Kidney (tissue), 14 donors: ENCODE data around the gene AIFM3. TPM values are rescaled to one million over a fixed set of nuclear protein-coding genes. Genes with fewer than 3 reads are reported as not detected.

ENCODE experiments used
- DNase-seq, 5 donors: peaks; one replicate each; pipeline ENCODE4 v3.0.0-alpha.2; 2013 to 2020
- FAIRE-seq: peaks from 2 replicates; lab custom pipeline; 2012; peaks lifted over from hg19 to GRCh38; lab: Jason Lieb, UNC
- H3K27ac ChIP-seq, 2 donors: one replicate each; pipeline ENCODE4 v1.7.0; 2013; ENCODE audit warnings: low read depth in 2 of 2, low read length in 2 of 2, inconsistent platforms in 1 of 2
- H3K27me3 ChIP-seq: one replicate; pipeline ENCODE4 v1.7.1; 2013; ENCODE audit warnings: low read length, inconsistent platforms; ENCODE audit not compliant: control insufficient read depth, insufficient read depth
- H3K36me3 ChIP-seq, 3 donors: one replicate each; pipeline versions ENCODE4 v1.7.0 to v1.7.1; 2013; ENCODE audit warnings: low read length in 3 of 3, control low read depth in 1 of 3, inconsistent platforms in 1 of 3; ENCODE audit not compliant: insufficient read depth in 3 of 3, control insufficient read depth in 2 of 3
- H3K4me1 ChIP-seq, 3 donors: one replicate each; pipeline versions ENCODE4 v1.7.0 to v1.7.1; 2013; ENCODE audit warnings: low read length in 3 of 3, inconsistent platforms in 1 of 3, low read depth in 1 of 3; ENCODE audit not compliant: control insufficient read depth in 2 of 3, insufficient read depth in 2 of 3
- H3K4me3 ChIP-seq, 3 donors: one replicate each; pipeline versions ENCODE4 v1.7.0 to v1.8.1; 2013; ENCODE audit warnings: low read length in 3 of 3, control low read depth in 1 of 3, inconsistent platforms in 1 of 3
- H3K9ac ChIP-seq, 3 donors: one replicate each; pipeline versions ENCODE4 v1.7.0 to v1.7.1; 2013; ENCODE audit warnings: low read length in 3 of 3, control low read depth in 1 of 3, inconsistent platforms in 1 of 3
- H3K9me3 ChIP-seq, 3 donors: one replicate each; pipeline versions ENCODE4 v1.7.0 to v1.7.1; 2013; ENCODE audit warnings: low read length in 3 of 3, control low read depth in 1 of 3, inconsistent platforms in 1 of 3; ENCODE audit not compliant: control insufficient read depth in 2 of 3, insufficient read depth in 1 of 3
- intact Hi-C: fragments of 100-400 bp; cut with DNase I; formaldehyde crosslinking; loops from one replicate; pipeline ENCODE4 v1.11.1; 2022
- polyA plus RNA-seq: library from polyadenylated mRNA; stranded (reverse); fragments of 350-450 nt; fragmentation: Illumina TruSeq; extraction: RNeasy Lipid Tissue Mini Kit (QIAGEN cat#74804); gene quantifications from one replicate; pipeline ENCODE4 v1.2.3, GENCODE V29; 2014; ENCODE audit warnings: low read depth, low replicate concordance; ENCODE audit not compliant: insufficient read depth
- total RNA-seq: library from RNA; stranded (reverse); fragmentation: NEBNext Ultra II Directional; extraction: Animal tissue kit (Norgen Biotek cat#: 25700); gene quantifications from one replicate; pipeline ENCODE4 v1.2.1, GENCODE V29; 2021
- TF ChIP-seq, protein P1 (sequence below): IDR thresholded peaks from 3 replicates; pipeline ENCODE4 v1.5.1; 2012; ENCODE audit warnings: mild to moderate bottlenecking, moderate library complexity, borderline replicate concordance; ENCODE audit not compliant: insufficient read depth; ENCODE audit errors: extremely low read depth
- donor health status: control.
- donor health status: control.
- donor health status: control.
- donor health status: control.
- donor health status: control.
- donor health status: DM: yes; HTN: yes; CAD: no.
- donor health status: Normal renal cell carcinoma (clear cell type).

The AIFM3 gene
- total and polyA plus RNA-seq, 2 donors from 2014 or later: 3.1 to 4.4 TPM

DNA sequence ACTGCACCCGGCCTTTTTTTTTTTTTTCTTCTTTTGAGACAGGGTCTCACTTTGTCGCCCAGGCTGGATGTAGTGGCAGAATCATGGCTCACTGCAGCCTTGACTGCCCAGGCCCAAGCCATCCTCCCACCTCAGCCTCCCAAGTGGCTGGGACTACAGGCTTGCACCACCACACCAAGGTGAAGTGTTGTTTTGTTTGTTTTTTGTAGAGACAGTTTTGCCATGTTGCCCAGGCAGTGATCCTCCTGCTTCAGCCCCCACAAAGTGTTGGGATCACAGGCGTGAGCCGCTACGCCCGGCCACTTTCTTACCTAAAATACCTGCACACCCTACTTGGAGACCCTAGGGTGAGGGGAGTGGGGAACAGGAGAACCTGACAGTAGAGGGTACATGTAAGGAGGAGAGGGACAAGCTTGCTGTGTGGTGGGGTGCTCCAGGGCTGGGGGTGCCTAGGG is 4.5 kb upstream of the AIFM3 start:
- DNase-seq: no peak
- H3K4me1 ChIP-seq: peaks cover 0 to 11% (median 0%) of the 10 kb centered on the region in 3 donors
- no peak overlapping the region for H3K27ac ChIP-seq
- no peak for FAIRE-seq
- H3K27me3 ChIP-seq: peaks cover 3% of the 10 kb centered on the region
- no peaks in the 10 kb centered on the region for H3K36me3 ChIP-seq
- intact Hi-C loops: no loop called here
- H3K4me3 ChIP-seq: no peak overlapping the region
- TF ChIP-seq, protein P1, sequence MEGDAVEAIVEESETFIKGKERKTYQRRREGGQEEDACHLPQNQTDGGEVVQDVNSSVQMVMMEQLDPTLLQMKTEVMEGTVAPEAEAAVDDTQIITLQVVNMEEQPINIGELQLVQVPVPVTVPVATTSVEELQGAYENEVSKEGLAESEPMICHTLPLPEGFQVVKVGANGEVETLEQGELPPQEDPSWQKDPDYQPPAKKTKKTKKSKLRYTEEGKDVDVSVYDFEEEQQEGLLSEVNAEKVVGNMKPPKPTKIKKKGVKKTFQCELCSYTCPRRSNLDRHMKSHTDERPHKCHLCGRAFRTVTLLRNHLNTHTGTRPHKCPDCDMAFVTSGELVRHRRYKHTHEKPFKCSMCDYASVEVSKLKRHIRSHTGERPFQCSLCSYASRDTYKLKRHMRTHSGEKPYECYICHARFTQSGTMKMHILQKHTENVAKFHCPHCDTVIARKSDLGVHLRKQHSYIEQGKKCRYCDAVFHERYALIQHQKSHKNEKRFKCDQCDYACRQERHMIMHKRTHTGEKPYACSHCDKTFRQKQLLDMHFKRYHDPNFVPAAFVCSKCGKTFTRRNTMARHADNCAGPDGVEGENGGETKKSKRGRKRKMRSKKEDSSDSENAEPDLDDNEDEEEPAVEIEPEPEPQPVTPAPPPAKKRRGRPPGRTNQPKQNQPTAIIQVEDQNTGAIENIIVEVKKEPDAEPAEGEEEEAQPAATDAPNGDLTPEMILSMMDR: no peak
- H3K9ac ChIP-seq: no peak overlapping the region
- no peaks in the 10 kb centered on the region for H3K9me3 ChIP-seq

DNA sequence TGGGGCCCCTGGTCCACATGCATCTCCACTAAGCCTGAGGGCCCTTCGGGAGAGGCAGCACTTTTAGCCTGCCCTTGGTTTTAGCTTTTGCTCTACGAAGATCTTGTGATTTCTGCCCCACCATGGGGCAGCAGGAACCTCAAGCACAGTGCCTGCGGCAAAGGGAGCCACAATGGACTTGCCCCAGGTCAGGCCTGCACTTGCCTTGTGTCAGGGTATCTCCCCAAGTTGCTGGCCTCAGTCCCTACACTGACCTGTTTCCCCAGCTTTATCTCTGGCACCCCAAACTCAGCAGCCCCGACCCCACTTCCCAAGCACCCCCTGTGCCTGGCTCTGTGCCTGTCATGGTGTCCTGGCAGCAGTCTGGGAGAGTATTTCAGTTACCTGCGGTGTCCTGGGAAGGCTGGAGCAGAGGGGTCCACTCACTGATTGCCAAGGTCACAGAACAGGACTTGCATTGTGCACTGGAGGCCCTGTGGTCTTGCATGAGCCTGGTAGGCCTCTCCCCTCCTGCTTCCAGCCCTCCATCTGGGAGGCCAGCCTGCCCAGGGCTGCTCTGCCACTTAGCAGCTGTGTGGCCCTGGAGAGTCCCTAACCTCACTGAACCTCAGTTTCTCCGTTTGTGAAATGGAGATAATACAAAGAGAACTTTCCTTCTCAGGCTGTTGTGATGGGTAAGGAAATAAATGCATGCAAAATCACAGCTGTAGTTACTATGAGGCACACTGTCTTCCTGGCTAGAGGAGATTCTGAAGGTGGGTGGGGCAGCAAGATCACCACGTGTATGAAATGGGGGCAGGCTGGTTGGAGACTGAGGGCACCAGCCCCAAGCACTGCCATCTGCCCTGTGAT is 3.6 kb upstream of the AIFM3 start:
- Histone ChIP-seq H3K36me3 (no peaks in the 10 kb centered on the region), H3K4me1 (peaks cover 0 to 7% (median 0%) of the 10 kb centered on the region in 3 donors), H3K4me3 (no peak overlapping the region), H3K27me3 (peaks cover 3% of the 10 kb centered on the region), H3K27ac (no peak overlapping the region), H3K9me3 (no peaks in the 10 kb centered on the region), H3K9ac (no peak overlapping the region)
- intact Hi-C loops: no loop called here
- TF ChIP-seq, protein P1: no peak
- FAIRE-seq (no peak), DNase-seq (no peak)

DNA sequence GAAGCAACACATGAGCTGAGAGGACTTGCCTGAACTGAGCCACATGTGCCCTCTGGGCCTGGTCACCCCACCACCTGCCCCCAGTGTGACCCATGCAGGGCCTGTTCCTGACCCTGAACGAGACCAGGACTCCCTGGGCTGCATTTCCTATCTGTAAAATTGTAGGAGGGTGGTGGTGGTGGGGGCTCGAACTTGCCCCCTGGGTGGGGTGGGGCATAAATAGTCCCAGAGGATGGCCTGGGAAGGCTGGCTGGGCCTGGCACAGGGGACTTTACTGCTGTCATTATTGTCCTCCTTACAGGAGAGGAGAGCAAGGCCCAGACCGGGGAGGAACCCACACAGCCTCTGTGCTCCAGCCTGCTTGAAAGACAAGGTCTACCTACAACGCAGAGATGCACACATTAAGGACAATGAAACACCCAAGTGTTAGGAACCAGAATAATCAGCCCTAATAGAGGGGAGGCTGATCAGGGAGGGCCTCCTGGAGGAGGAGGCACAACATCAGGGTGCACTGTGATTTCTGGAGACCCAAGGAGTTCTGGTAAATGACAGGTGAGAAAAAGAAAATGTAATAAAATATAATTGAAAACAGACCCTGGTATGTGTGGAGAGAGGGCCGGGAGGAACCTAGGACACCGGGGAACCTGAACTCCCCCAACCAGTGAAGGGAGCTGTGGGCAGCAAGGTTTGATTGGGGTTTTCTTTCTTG is 2.8 kb upstream of the AIFM3 start:
- peaks cover 3% of the 10 kb centered on the region for H3K27me3 ChIP-seq
- no peak overlapping the region for H3K9ac ChIP-seq
- intact Hi-C loops: no loop called here
- H3K4me1 ChIP-seq: peaks cover 0 to 7% (median 0%) of the 10 kb centered on the region in 3 donors
- DNase-seq (no peak), FAIRE-seq (no peak)
- no peaks in the 10 kb centered on the region for H3K36me3 ChIP-seq
- TF ChIP-seq, protein P1: no peak
- no peak overlapping the region for H3K4me3 ChIP-seq
- H3K27ac ChIP-seq: no peak overlapping the region
- H3K9me3 ChIP-seq: no peaks in the 10 kb centered on the region
